ENCODE measurements around the gene RAD51D.

- TF ChIP-seq CTCF (IDR thresholded peaks at IDR 0.05) (no peak), POLR2A (IDR thresholded peaks at IDR 0.05) (no peak)
These were observed 44.7 kb downstream of the RAD51D start for GRCh38 chr17:35074711-35075707.
